ENCODE results near the gene HLA-E. TPM values are rescaled to one million over a fixed set of nuclear protein-coding genes. Genes with fewer than 3 reads are reported as not detected.

The HLA-E gene
- total and polyA plus RNA-seq, 2 of the 13 experiments (the other 11 are each of a cell fraction or from before 2014, with no cell fraction given), result 45.2 to 90.4 TPM

DNA sequence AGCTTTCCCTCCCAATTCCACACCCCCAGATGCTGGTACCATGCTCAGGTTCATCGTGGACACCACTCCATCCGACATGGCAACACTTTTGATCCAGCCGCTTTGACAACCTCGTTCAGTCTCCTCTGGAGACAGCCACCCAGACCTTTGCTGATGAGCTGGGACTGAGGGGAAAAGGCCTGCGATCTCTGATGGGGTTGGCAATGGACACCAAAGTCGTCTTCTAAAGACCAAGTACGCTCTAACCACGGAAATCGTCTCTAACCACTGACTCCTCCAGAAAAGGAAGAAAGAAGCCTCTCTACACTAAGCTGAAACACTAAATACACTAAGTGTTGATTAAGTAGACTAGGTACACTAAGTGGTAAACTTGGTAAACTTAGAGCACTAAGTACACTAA is 26.1 kb upstream of the HLA-E start:
- FAIRE-seq (no peak), ATAC-seq (no peak), DNase-seq (ENCODE audit: low spot score) (no peak)
- CTCF ChIA-PET (ENCODE audit: low intra/inter-chr PET ratio, low total read pairs), result no interaction called here
- Histone ChIP-seq H2AFZ (ENCODE audit: low read length) (no peak overlapping the region), H3K9me3 (ENCODE audit: low read length) (no peaks in the 10 kb centered on the region), H3K9ac (ENCODE audit: insufficient read depth, low read depth, low read length) (no peak overlapping the region), H4K20me1 (ENCODE audit: insufficient read depth, low read length) (peaks cover 14% of the 10 kb centered on the region; the same call in 1 of the 2 replicates), H3K27ac (ENCODE audit: extremely low read length, insufficient read depth, low read length) (no peak overlapping the region), H3K4me3 (replicated peaks in 1 of 3; ENCODE audit: insufficient read depth in 1 of 3, low read depth in 2 of 3, low read length in 3 of 3) (no peak overlapping the region), H3K4me2 (ENCODE audit: low read depth, low read length) (no peak overlapping the region), H3K4me1 (ENCODE audit: insufficient read depth, low read length) (peaks cover 25% of the 10 kb centered on the region), H3K27me3 (ENCODE audit: control insufficient read depth in 1 of 2, insufficient read depth in 2 of 2, low read length in 2 of 2) (peaks cover 21 to 90% of the 10 kb centered on the region in 2 experiments; a peak in 4 of 5 replicates), H3K79me2 (ENCODE audit: insufficient read depth, low read length) (no peaks in the 10 kb centered on the region), H3K36me3 (replicated peaks in 1 of 2; ENCODE audit: control insufficient read depth in 1 of 2, insufficient read depth in 2 of 2, low read length in 2 of 2) (no peaks in the 10 kb centered on the region)
- BruUV-seq (replicated peaks), result no TSS peak
- TF ChIP-seq, protein P1, sequence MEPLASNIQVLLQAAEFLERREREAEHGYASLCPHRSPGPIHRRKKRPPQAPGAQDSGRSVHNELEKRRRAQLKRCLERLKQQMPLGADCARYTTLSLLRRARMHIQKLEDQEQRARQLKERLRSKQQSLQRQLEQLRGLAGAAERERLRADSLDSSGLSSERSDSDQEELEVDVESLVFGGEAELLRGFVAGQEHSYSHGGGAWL (CRISPR knock-in tag; IDR thresholded peaks at IDR 0.05), result no peak
- TF ChIP-seq BRCA1 (CRISPR knock-in tag; IDR thresholded peaks at IDR 0.05) (no peak), ZNF350 (CRISPR knock-in tag; IDR thresholded peaks at IDR 0.05; ENCODE audit: borderline replicate concordance, low read depth) (no peak), FOXO1 (CRISPR knock-in tag; IDR thresholded peaks at IDR 0.05) (no peak), BORCS8-MEF2B (CRISPR knock-in tag; IDR thresholded peaks at IDR 0.05) (no peak), AGO2 (optimal IDR thresholded peaks at IDR 0.05; ENCODE audit: low read depth, low read length) (no peak), ZNF850 (CRISPR knock-in tag; conservative IDR thresholded peaks at IDR 0.05) (no peak), ZBTB20 (CRISPR knock-in tag; IDR thresholded peaks at IDR 0.05; ENCODE audit: borderline replicate concordance, low read depth) (no peak), DZIP1 (CRISPR knock-in tag; IDR thresholded peaks at IDR 0.05) (no peak), TSC22D2 (CRISPR knock-in tag; IDR thresholded peaks at IDR 0.05; ENCODE audit: borderline replicate concordance) (no peak), ZFY (CRISPR knock-in tag; IDR thresholded peaks at IDR 0.05) (no peak), NFE2L1 (CRISPR knock-in tag; IDR thresholded peaks at IDR 0.05; ENCODE audit: borderline replicate concordance) (no peak), SALL2 (CRISPR knock-in tag; IDR thresholded peaks at IDR 0.05) (no peak), NR2F6 (IDR thresholded peaks at IDR 0.05) (no peak), NR2F6 (CRISPR knock-in tag; IDR thresholded peaks at IDR 0.05) (no peak)
- TF ChIP-seq, protein P2, sequence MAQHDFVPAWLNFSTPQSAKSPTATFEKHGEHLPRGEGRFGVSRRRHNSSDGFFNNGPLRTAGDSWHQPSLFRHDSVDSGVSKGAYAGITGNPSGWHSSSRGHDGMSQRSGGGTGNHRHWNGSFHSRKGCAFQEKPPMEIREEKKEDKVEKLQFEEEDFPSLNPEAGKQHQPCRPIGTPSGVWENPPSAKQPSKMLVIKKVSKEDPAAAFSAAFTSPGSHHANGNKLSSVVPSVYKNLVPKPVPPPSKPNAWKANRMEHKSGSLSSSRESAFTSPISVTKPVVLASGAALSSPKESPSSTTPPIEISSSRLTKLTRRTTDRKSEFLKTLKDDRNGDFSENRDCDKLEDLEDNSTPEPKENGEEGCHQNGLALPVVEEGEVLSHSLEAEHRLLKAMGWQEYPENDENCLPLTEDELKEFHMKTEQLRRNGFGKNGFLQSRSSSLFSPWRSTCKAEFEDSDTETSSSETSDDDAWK (CRISPR knock-in tag; IDR thresholded peaks at IDR 0.05), result no peak
- POLR2A ChIA-PET, result no interaction called here
- 46% methylated on average over 9 of the region's 9 CpGs for whole genome bisulfite sequencing (ENCODE audit: low lambda C conversion rate)
- intact Hi-C loops (cut with micrococcal nuclease; ENCODE audit: unreplicated experiment), result no loop called here
- in situ Hi-C loops (cut with HindIII; ENCODE audit: extremely low pct_ligation_motif_present, low pct_unique_long_range_greater_than_20kb), result loop anchor here (25.0 kb wide), 1 partner anchor 624 kb away; no protein-coding TSS in a partner anchor
